Smooth muscle cell (in vitro differentiated cells): ENCODE data around the gene DBNDD1. TPM values are rescaled to one million over a fixed set of nuclear protein-coding genes. Genes with fewer than 3 reads are reported as not detected.
"Not testable (repeated sequence)": the region's sequence is repeated elsewhere in the genome, so short reads cannot be mapped to it uniquely, and the experiment has no call there.

Experiments used
- DNase-seq: peaks from one replicate; lab custom pipeline; 2025; ENCODE audit not compliant: unreplicated experiment; lab: John Stamatoyannopoulos, UW
- H2AFZ ChIP-seq: fragments of 200-600 bp; sonication (generic); 2 replicates; pipeline ENCODE4 v1.6.0; 2016; ENCODE audit warnings: antibody characterized with exemption, low read depth, mild to moderate bottlenecking
- H3F3A ChIP-seq: fragments of 200-600 bp; sonication (generic); 2 replicates; pipeline ENCODE4 v1.6.0; 2017; ENCODE audit warnings: antibody characterized with exemption, low read depth
- H3K27ac ChIP-seq: fragments of 200-600 bp; sonication (generic); 2 replicates; pipeline ENCODE4 v1.5.1; 2016; ENCODE audit warnings: low read depth, mild to moderate bottlenecking
- H3K27me3 ChIP-seq: fragments of 200-600 bp; sonication (generic); 2 replicates; pipeline ENCODE4 v1.6.1; 2016; ENCODE audit warnings: low read depth, mild to moderate bottlenecking
- H3K36me3 ChIP-seq: fragments of 200-600 bp; sonication (generic); 2 replicates; pipeline ENCODE4 v1.5.1; 2016; ENCODE audit warnings: low read depth
- H3K4me1 ChIP-seq: fragments of 200-600 bp; sonication (generic); 2 replicates; pipeline ENCODE4 v1.5.1; 2016; ENCODE audit warnings: low read depth
- H3K4me2 ChIP-seq: fragments of 200-600 bp; sonication (generic); 2 replicates; pipeline ENCODE4 v1.6.0; 2016; ENCODE audit warnings: mild to moderate bottlenecking
- H3K4me3 ChIP-seq: fragments of 200-600 bp; sonication (generic); 2 replicates; pipeline ENCODE4 v1.5.1; 2016; ENCODE audit warnings: mild to moderate bottlenecking
- H3K79me2 ChIP-seq: fragments of 200-600 bp; sonication (generic); 2 replicates; pipeline ENCODE4 v1.6.0; 2016; ENCODE audit warnings: low read depth, mild to moderate bottlenecking
- H3K9ac ChIP-seq: fragments of 200-600 bp; sonication (generic); 2 replicates; pipeline ENCODE4 v1.6.0; 2016; ENCODE audit warnings: low read depth
- H3K9me3 ChIP-seq: fragments of 200-600 bp; sonication (generic); replicated peaks from 2 replicates; pipeline ENCODE4 v1.5.1; 2016; ENCODE audit warnings: low read depth
- H4K20me1 ChIP-seq: fragments of 200-600 bp; sonication (generic); 2 replicates; pipeline ENCODE4 v1.6.0; 2016; ENCODE audit warnings: low read depth
- WGBS: methylation state at CpG from one replicate; pipeline ENCODE4 v1.1.7; 2016; ENCODE audit warnings: low lambda C conversion rate; 5-methylcytosine and 5-hydroxymethylcytosine counted together
- polyA plus RNA-seq: library from polyadenylated mRNA; unstranded; fragments of >200 nt; fragmentation: Nextera tagmentation; extraction: Ambion mirVana; gene quantifications from 2 replicates; pipeline ENCODE4 v1.2.1, GENCODE V29; 2016
- total RNA-seq: library from RNA; depleted of rRNA; stranded (reverse); fragments of >200 nt; gene quantifications from 2 replicates; pipeline ENCODE4 v1.2.3, GENCODE V29; 2014
- TF ChIP-seq, protein P1 (sequence below): fragments of 200-600 bp; sonication (generic); IDR thresholded peaks from 2 replicates; pipeline ENCODE4 v1.5.1; 2017; ENCODE audit warnings: borderline replicate concordance, mild to moderate bottlenecking, antibody characterized with exemption; ENCODE audit not compliant: insufficient read depth, poor library complexity, severe bottlenecking

Gene DBNDD1
- total and polyA plus RNA-seq, 2 experiments from 2014 or later, result 3.3 to 3.8 TPM

DNA sequence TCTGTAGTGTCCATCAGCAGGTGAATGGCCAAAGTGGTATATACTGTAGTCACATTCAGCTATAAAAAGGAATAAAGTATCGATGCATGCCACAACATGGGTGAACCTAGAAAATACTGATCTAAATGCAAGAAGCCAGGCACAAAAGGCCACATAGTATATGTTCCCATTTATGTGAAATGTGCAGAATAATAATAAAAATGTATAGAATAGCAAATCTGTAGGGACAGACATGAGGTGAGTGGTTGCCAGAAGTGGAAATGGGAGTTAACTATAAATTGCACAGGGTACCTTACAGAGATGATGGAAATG, 23.1 kb downstream of the DBNDD1 start:
- Histone ChIP-seq H3K27ac (peak overlapping the region; percentile 95), H2AFZ (no peak overlapping the region), H4K20me1 (no peaks in the 10 kb centered on the region), H3K9me3 (no peaks in the 10 kb centered on the region), H3K9ac (peak overlapping the region; percentile 41), H3K79me2 (no peaks in the 10 kb centered on the region), H3K27me3 (no peaks in the 10 kb centered on the region), H3K4me1 (no peaks in the 10 kb centered on the region), H3F3A (peaks cover 47% of the 10 kb centered on the region), H3K36me3 (peaks cover 10% of the 10 kb centered on the region), H3K4me3 (no peak overlapping the region), H3K4me2 (no peak overlapping the region)
- WGBS, result 100% methylated on average over 1 of the region's 1 CpG
- no peak for DNase-seq
- TF ChIP-seq, protein P1, sequence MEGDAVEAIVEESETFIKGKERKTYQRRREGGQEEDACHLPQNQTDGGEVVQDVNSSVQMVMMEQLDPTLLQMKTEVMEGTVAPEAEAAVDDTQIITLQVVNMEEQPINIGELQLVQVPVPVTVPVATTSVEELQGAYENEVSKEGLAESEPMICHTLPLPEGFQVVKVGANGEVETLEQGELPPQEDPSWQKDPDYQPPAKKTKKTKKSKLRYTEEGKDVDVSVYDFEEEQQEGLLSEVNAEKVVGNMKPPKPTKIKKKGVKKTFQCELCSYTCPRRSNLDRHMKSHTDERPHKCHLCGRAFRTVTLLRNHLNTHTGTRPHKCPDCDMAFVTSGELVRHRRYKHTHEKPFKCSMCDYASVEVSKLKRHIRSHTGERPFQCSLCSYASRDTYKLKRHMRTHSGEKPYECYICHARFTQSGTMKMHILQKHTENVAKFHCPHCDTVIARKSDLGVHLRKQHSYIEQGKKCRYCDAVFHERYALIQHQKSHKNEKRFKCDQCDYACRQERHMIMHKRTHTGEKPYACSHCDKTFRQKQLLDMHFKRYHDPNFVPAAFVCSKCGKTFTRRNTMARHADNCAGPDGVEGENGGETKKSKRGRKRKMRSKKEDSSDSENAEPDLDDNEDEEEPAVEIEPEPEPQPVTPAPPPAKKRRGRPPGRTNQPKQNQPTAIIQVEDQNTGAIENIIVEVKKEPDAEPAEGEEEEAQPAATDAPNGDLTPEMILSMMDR, result no peak

DNA sequence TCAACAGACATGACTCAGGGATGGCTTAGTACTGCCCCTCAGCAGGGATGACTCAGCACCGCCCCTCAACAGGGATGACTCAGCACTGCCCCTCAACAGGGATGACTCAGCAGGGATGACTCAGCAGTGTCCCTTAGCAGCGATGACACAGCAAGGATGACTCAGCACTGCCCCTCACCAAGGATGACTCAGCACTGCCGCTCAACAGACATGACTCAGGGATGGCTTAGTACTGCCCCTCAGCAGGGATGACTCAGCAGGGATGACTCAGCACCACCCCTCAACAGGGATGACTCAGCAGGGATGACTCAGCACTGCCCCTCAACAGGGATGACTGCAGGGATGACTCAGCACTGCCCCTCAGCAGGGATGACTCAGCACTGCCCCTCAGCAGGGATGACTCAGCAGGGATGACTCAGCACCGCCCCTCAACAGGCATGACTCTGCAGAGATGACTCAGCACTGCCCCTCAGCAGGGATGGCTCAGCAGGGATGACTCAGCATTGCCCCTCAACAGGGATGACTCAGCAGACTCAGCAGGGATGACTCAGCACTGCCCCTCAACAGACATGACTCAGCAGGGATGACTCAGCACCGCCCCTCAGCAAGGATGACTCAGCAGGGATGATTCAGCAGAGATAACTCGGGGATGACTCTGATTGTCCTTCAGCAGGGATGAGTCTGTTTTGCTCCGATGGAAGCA, 23.6 kb downstream of the DBNDD1 start:
- not testable (repeated sequence) for H3K4me1 ChIP-seq, H3K4me2 ChIP-seq, H2AFZ ChIP-seq, H3K36me3 ChIP-seq, H3K27me3 ChIP-seq, H3K9me3 ChIP-seq, H3K79me2 ChIP-seq, H3K4me3 ChIP-seq, H4K20me1 ChIP-seq
- peak overlapping the region; percentile 95 for H3K27ac ChIP-seq
- peak overlapping the region; percentile 41 for H3K9ac ChIP-seq
- peak; percentile 24 for DNase-seq
- WGBS, result 78% methylated on average over 7 of the region's 7 CpGs
- peaks cover 47% of the 10 kb centered on the region for H3F3A ChIP-seq

DNA sequence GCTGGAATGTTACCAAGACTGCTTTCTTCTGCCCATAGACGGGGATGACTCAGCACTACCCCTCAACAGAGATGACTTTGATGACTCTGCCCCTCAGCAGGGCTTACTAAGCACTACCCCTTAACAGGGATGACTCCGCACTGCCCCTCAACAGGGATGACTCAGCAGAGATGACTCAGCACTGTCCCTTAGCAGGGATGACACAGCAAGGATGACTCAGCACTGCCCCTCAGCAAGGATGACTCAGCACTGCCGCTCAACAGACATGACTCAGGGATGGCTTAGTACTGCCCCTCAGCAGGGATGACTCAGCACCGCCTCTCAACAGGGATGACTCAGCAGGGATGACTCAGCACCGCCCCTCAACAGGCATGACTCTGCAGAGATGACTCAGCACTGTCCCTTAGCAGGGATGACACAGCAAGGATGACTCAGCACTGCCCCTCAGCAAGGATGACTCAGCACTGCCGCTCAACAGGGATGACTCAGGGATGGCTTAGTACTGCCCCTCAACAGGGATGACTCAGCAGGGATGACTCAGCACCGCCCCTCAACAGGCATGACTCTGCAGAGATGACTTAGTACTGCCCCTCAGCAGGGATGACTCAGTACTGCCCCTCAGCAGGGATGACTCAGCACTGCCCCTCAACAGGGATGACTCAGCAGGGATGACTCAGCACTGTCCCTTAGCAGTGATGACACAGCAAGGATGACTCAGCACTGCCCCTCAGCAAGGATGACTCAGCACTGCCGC, 24.4 kb downstream of the DBNDD1 start:
- WGBS, result 77% methylated on average over 8 of the region's 8 CpGs

DNA sequence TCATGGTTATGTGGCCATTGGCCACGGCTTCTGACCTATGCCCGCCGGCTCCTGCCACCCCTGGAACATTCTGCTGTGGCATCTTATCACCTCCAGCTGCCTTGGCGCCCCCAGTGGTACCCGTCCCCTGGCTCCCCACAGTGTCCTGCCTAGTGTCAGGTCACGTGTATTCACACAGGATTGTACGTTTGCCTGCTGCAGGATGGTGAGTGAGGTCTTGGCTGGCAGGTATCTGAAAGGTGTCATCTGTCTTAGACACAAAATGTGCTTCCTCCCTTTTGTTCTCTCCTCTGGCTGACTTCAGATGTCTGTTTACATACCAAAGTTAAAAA, 24.9 kb downstream of the DBNDD1 start:
- TF ChIP-seq, protein P1, result no peak
- Histone ChIP-seq H2AFZ (no peak overlapping the region), H3K4me3 (no peak overlapping the region), H3K9ac (peak overlapping the region; percentile 29), H3K9me3 (no peaks in the 10 kb centered on the region), H3F3A (peaks cover 47% of the 10 kb centered on the region), H3K36me3 (peaks cover 10% of the 10 kb centered on the region), H3K4me2 (no peak overlapping the region), H3K27ac (peak overlapping the region; percentile 95), H3K4me1 (no peaks in the 10 kb centered on the region), H4K20me1 (no peaks in the 10 kb centered on the region), H3K27me3 (no peaks in the 10 kb centered on the region), H3K79me2 (no peaks in the 10 kb centered on the region)
- DNase-seq, result no peak
- 99% methylated on average over 7 of the region's 7 CpGs for WGBS

More for the DNA sequence above, 24.4 kb downstream of the DBNDD1 start:
- H3K4me2 ChIP-seq, H3K9me3 ChIP-seq, H3K4me1 ChIP-seq, H2AFZ ChIP-seq, H4K20me1 ChIP-seq, H3K79me2 ChIP-seq, H3K27me3 ChIP-seq, H3K36me3 ChIP-seq, H3K4me3 ChIP-seq: not testable (repeated sequence)
- H3F3A ChIP-seq, result peaks cover 47% of the 10 kb centered on the region
- peak overlapping the region; percentile 95 for H3K27ac ChIP-seq
- DNase-seq, result peak; percentile 24
- peak overlapping the region; percentile 41 for H3K9ac ChIP-seq
